T-helper 2 cell treated with Interferon-gamma antibody and Interleukin-4, amounts not matched to agents 5 μg/mL and 100 μg/mL, for 36 hours (primary cell): ENCODE data around the gene TBX2.

ENCODE experiments used
- DNase-seq: peaks from one replicate; pipeline ENCODE4 v3.0.0; 2021; ENCODE audit warnings: low spot score
- H3K27ac Mint-ChIP-seq: one replicate; pipeline ENCODE4 v1.8.0; 2021; ENCODE audit warnings: mild to moderate bottlenecking, mixed read lengths
- H3K27me3 Mint-ChIP-seq: one replicate; pipeline ENCODE4 v1.8.0; 2021; ENCODE audit warnings: low read depth, mixed read lengths
- H3K36me3 Mint-ChIP-seq: one replicate; pipeline ENCODE4 v1.8.0; 2021; ENCODE audit warnings: low read depth, mixed read lengths
- H3K4me1 Mint-ChIP-seq: one replicate; pipeline ENCODE4 v1.8.0; 2021; ENCODE audit warnings: low read depth, mixed read lengths
- H3K4me3 Mint-ChIP-seq: one replicate; pipeline ENCODE4 v1.8.0; 2022; ENCODE audit warnings: mild to moderate bottlenecking, moderate library complexity, mixed read lengths
- H3K9me3 Mint-ChIP-seq: one replicate; pipeline ENCODE4 v1.8.0; 2021; ENCODE audit warnings: mixed read lengths

TBX2 gene

DNA sequence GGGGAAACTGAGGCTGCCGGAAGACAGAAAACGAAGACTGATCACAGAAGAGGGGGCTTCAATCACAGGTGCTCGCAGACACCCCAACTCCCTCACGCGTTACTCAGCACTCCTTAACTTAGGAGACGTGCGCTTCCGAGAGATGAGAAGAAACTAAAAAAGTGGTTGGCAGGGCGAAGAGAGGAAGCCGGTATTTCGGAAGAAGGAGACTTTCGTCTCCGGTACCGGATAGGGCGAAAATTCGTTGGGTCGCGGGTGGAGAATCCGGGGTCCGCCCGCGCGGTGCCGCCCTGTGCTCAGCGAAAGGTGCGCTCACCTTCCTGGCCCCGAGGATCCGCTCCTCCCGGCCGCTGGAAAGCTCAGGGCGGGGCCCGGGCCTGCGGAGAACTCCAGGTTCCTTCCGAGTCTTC is 917 bp upstream of the TBX2 start:
- no peaks in the 10 kb centered on the region for H3K9me3 Mint-ChIP-seq
- peak overlapping the region; percentile 76 for H3K27ac Mint-ChIP-seq
- H3K36me3 Mint-ChIP-seq = peaks cover 3% of the 10 kb centered on the region
- no peak for DNase-seq
- peak overlapping the region; percentile 60 for H3K4me3 Mint-ChIP-seq
- peaks cover 64% of the 10 kb centered on the region for H3K27me3 Mint-ChIP-seq
- H3K4me1 Mint-ChIP-seq = peaks cover 13% of the 10 kb centered on the region

- Mint-ChIP-seq H3K36me3 (peaks cover 3% of the 10 kb centered on the region), H3K4me3 (no peak overlapping the region), H3K9me3 (no peaks in the 10 kb centered on the region), H3K4me1 (peaks cover 15% of the 10 kb centered on the region), H3K27me3 (peaks cover 65% of the 10 kb centered on the region), H3K27ac (no peak overlapping the region)
- no peak for DNase-seq
Observed at GRCh38 chr17:61400066-61400716, 548 bp downstream of the TBX2 start.

GRCh38 chr17:61400717-61401388 is 1.2 kb downstream of the TBX2 start:
- Mint-ChIP-seq H3K4me3 (peak overlapping the region; percentile 45), H3K27ac (no peak overlapping the region), H3K27me3 (peaks cover 61% of the 10 kb centered on the region), H3K4me1 (peaks cover 15% of the 10 kb centered on the region), H3K36me3 (peaks cover 3% of the 10 kb centered on the region), H3K9me3 (no peaks in the 10 kb centered on the region)
- DNase-seq = no peak

DNA sequence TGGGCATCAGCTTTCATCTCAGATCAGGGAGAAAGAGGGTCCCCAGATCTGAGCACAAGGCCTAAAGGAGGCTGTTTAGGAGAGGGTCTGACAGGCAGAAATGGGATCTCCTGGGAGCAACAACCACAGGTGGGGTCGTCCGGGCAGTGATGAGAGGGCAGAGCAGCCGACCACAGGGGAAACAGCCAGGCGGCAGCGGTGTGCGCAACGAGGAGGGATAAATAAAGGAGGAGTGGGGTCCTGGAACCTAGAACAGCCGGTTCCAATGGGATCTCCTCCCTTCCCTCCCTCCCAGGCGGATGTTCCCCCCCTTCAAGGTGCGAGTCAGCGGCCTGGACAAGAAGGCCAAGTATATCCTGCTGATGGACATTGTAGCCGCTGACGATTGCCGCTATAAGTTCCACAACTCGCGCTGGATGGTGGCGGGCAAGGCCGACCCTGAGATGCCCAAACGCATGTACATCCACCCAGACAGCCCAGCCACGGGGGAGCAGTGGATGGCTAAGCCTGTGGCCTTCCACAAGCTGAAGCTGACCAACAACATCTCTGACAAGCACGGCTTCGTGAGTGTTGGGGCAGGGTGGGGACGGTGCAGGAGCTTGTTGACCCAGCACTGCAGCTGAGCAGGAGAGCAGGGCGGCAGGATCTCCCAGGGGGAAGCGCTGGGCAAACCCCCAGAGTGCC is 1.9 kb downstream of the TBX2 start:
- no peaks in the 10 kb centered on the region for H3K9me3 Mint-ChIP-seq
- no peak overlapping the region for H3K4me3 Mint-ChIP-seq
- peaks cover 3% of the 10 kb centered on the region for H3K36me3 Mint-ChIP-seq
- no peak for DNase-seq
- H3K4me1 Mint-ChIP-seq = peaks cover 15% of the 10 kb centered on the region
- H3K27me3 Mint-ChIP-seq = peaks cover 65% of the 10 kb centered on the region
- no peak overlapping the region for H3K27ac Mint-ChIP-seq

DNA sequence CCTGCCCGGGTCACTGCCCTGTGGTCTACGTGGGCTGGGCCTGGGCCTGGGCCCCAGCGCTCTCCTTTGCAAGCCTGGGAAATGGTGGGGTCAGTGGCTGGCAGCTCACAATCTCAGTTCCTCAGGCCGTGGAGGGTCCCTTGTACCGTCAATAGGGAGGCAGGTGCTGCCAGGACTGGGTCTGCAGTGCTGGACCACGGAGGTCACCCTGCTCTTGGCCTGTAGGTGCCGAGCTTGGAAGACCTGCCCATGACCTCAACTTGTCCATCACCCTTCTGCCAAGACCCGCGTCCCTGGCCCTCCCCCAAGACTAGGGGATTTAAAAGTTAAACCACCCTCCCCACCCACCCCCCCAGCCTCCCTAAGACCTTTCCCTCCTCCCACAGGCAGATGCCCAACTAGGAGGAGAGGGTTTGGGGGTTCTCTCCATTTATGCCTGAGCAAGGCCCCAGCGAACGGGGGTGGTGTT is 2.5 kb downstream of the TBX2 start:
- DNase-seq = no peak
- Mint-ChIP-seq H3K4me3 (no peak overlapping the region), H3K4me1 (peaks cover 15% of the 10 kb centered on the region), H3K27me3 (peaks cover 71% of the 10 kb centered on the region), H3K27ac (no peak overlapping the region), H3K36me3 (peaks cover 3% of the 10 kb centered on the region), H3K9me3 (no peaks in the 10 kb centered on the region)

DNA sequence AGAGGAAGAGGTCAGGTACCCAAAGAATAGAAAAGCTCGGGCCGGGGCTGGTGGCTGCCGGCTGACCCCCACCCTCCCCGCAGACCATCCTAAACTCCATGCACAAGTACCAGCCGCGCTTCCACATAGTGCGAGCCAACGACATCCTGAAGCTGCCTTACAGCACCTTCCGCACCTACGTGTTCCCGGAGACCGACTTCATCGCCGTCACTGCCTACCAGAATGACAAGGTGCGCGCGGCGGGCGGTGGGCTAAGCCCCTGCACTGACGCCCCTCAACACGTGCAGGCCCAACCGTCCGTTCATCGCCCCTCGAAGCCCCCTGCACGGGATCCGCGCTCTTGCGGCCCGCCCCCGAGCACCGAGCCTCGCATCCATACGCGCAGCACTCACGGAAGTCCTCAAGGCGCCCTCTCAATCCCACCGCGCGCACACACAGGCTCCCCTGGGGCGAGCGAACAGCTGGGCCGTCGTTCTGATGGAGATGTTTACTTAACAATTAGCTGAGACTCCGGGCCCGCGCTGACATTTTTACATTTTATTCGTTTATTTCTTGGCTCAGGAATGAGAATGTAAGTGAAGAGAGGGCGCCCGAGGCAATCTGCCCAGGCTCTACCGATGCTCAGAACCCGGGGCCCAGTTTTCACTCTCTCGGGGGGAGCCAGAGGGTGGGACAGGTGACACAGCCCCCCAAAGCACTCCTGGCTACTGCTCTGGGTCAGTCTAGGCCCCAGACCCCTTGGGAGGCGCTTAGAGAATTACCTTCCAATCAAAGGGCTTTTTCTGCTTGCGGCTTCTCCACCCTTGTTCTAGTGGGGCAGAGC is 3.5 kb downstream of the TBX2 start:
- peak overlapping the region; percentile 3 for H3K4me3 Mint-ChIP-seq
- H3K4me1 Mint-ChIP-seq = peaks cover 17% of the 10 kb centered on the region
- peaks cover 74% of the 10 kb centered on the region for H3K27me3 Mint-ChIP-seq
- peak overlapping the region; percentile 69 for H3K27ac Mint-ChIP-seq
- no peaks in the 10 kb centered on the region for H3K9me3 Mint-ChIP-seq
- H3K36me3 Mint-ChIP-seq = peaks cover 3% of the 10 kb centered on the region
- DNase-seq = no peak

DNA sequence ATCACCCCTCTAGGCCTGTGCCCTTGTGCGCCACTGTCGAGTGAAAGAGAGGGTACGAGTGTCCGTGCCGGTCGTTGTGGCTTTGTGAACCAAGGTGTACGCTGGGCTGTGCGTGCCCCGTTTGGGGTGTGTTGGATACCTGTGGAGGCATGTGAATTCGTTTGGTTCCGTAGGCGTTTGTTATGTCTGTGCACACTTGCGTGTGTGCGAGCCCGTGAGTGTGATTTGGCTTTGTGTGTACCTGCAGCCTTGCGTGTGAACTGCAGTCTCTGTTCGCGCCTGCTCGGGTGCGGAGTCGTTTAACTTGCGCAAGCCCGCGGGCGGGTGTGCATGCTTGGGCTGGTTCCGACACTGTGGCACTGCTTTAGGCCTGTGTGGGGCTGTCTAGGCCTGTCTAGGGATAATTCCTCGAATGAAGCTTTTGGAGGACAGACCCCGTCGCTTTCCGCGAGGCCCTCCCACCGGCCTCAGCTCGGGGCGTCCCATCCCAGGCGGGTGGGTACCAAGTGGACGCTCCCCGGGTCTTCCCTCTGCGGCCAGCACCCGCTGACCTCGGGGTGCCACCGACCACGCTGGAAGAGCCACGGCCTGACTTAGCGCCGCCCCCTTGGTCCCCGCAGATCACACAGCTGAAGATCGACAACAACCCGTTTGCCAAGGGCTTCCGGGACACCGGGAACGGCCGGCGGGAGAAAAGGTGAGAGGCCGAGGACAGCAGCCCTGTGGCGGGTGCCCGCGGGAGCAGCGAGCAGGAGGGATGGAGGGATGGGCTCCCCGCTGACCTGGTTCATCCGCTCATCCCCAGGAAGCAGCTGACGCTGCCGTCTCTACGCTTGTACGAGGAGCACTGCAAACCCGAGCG is 4.4 kb downstream of the TBX2 start:
- Mint-ChIP-seq H3K9me3 (no peaks in the 10 kb centered on the region), H3K4me1 (peaks cover 15% of the 10 kb centered on the region), H3K36me3 (no peaks in the 10 kb centered on the region), H3K27ac (no peak overlapping the region), H3K27me3 (peaks cover 76% of the 10 kb centered on the region), H3K4me3 (peak overlapping the region; percentile 3)
- DNase-seq = no peak

DNA sequence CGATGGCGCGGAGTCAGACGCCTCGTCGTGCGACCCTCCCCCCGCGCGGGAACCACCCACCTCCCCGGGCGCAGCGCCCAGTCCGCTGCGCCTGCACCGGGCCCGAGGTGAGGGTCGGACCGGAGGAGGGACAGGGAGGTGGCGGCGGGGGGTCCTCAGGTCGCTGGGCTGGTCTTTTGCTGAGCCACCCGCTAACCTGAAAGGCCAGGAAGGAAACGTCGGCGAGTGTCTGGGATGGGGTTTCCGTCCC is 4.9 kb downstream of the TBX2 start:
- Mint-ChIP-seq H3K4me3 (no peak overlapping the region), H3K9me3 (no peaks in the 10 kb centered on the region)

DNA sequence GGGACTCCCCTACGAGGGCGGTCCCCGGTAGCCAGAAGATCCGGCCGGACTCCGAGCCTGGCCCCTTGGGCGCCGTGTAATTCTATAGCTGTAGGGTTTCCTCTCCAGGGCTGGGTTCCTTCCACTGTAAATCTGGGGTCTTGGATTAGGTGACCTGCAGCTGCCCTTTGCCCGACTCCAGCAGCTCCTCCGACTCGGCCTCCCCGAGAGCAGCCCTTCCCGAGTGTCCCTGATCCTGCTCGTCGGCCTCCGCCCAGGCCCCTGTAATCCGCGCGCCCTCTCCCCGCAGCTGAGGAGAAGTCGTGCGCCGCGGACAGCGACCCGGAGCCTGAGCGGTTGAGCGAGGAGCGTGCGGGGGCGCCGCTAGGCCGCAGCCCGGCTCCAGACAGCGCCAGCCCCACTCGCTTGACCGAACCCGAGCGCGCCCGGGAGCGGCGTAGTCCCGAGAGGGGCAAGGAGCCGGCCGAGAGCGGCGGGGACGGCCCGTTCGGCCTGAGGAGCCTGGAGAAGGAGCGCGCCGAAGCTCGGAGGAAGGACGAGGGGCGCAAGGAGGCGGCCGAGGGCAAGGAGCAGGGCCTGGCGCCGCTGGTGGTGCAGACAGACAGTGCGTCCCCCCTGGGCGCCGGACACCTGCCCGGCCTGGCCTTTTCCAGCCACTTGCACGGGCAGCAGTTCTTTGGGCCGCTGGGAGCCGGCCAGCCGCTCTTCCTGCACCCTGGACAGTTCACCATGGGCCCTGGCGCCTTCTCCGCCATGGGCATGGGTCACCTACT is 5.5 kb downstream of the TBX2 start:
- DNase-seq = no peak
- Mint-ChIP-seq H3K4me1 (peaks cover 17% of the 10 kb centered on the region), H3K4me3 (no peak overlapping the region), H3K27ac (no peak overlapping the region), H3K9me3 (no peaks in the 10 kb centered on the region), H3K36me3 (no peaks in the 10 kb centered on the region), H3K27me3 (peaks cover 80% of the 10 kb centered on the region)

More for the DNA sequence above, 4.9 kb downstream of the TBX2 start:
- H3K27me3 Mint-ChIP-seq = peaks cover 77% of the 10 kb centered on the region
- H3K4me1 Mint-ChIP-seq = peaks cover 15% of the 10 kb centered on the region
- no peaks in the 10 kb centered on the region for H3K36me3 Mint-ChIP-seq
- DNase-seq = no peak
- H3K27ac Mint-ChIP-seq = no peak overlapping the region

- Mint-ChIP-seq H3K27me3 (peaks cover 83% of the 10 kb centered on the region), H3K4me1 (peaks cover 22% of the 10 kb centered on the region), H3K9me3 (no peaks in the 10 kb centered on the region), H3K4me3 (no peak overlapping the region), H3K36me3 (no peaks in the 10 kb centered on the region), H3K27ac (no peak overlapping the region)
- DNase-seq = no peak
Observed at GRCh38 chr17:61405686-61406536, 6.3 kb downstream of the TBX2 start.

DNA sequence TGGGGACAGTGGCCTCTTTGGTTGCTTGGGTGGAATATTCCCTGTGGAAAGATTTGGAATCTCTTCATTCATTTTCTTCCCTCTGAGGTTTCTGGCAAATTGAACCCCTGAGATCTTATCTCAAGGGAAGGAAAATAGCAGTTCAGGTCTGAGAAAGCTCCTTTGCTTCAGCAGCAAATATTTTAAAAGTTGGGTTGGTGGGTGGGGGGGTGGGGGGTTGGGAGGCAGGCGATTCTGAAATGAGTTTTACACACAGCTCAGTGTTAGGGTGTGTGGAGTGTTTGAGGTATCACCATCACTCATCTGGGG is 6.8 kb downstream of the TBX2 start:
- Mint-ChIP-seq H3K27ac (no peak overlapping the region), H3K4me1 (peaks cover 22% of the 10 kb centered on the region)

More for the DNA sequence above, 6.8 kb downstream of the TBX2 start:
- H3K4me3 Mint-ChIP-seq = no peak overlapping the region
- no peak for DNase-seq
- no peaks in the 10 kb centered on the region for H3K36me3 Mint-ChIP-seq
- peaks cover 80% of the 10 kb centered on the region for H3K27me3 Mint-ChIP-seq
- no peaks in the 10 kb centered on the region for H3K9me3 Mint-ChIP-seq
